K562 (cell line): ENCODE measurements around the gene PIGV. TPM values are rescaled to one million over a fixed set of nuclear protein-coding genes. Genes with fewer than 3 reads are reported as not detected.
A peak's percentile ranks its signal among the peaks of the same experiment; 100 is the strongest.

Source experiments
- ARID2 ChIP-seq: fragments of 450-650 bp; IDR thresholded peaks from 2 replicates; pipeline ENCODE4 v1.6.1; 2017; ENCODE audit warnings: antibody characterized with exemption, mild to moderate bottlenecking
- COPS2 ChIP-seq: fragments of 450-650 bp; conservative IDR thresholded peaks from 2 replicates; pipeline ENCODE4 v1.6.1; 2016; ENCODE audit warnings: mild to moderate bottlenecking, moderate library complexity
- HDAC6 ChIP-seq: IDR thresholded peaks from 2 replicates; pipeline ENCODE4 v1.6.1; 2012; ENCODE audit warnings: low read depth, mild to moderate bottlenecking, control low read depth, inconsistent platforms, low read length, moderate library complexity
- POLR3G ChIP-seq: IDR thresholded peaks from 2 replicates; pipeline ENCODE4 v1.6.1; 2011; ENCODE audit not compliant: insufficient read length, insufficient replicate concordance; ENCODE audit errors: extremely low read depth
- RBM17 ChIP-seq: fragments of 200-400 bp; formaldehyde crosslinking; IDR thresholded peaks from 2 replicates; pipeline ENCODE4 v1.6.1; 2017; ENCODE audit warnings: low read depth, mild to moderate bottlenecking, low read length, borderline replicate concordance
- SAP30 ChIP-seq: fragments of 200-600 bp; sonication (generic); IDR thresholded peaks from 2 replicates; pipeline ENCODE4 v1.6.1; 2012; ENCODE audit warnings: borderline replicate concordance, low read depth, mild to moderate bottlenecking, moderate library complexity, low read length, control low read depth, inconsistent platforms; ENCODE audit not compliant: insufficient read depth, poor library complexity, severe bottlenecking
- SUPT5H ChIP-seq: fragments of 450-650 bp; IDR thresholded peaks from 2 replicates; pipeline ENCODE4 v1.6.1; 2016
- ZC3H11A ChIP-seq: IDR thresholded peaks from 2 replicates; pipeline ENCODE4 v1.6.1; 2012; ENCODE audit warnings: low read depth, low read length, improper control_type of control experiment
- ZNF778 ChIP-seq: fragments of 450-650 bp; formaldehyde crosslinking; IDR thresholded peaks from 2 replicates; pipeline ENCODE4 v1.4.0; 2020; ENCODE audit warnings: mild to moderate bottlenecking, moderate library complexity
- ZSCAN32 ChIP-seq: fragments of 450-650 bp; formaldehyde crosslinking; IDR thresholded peaks from 2 replicates; pipeline ENCODE4 v1.4.0; 2020; ENCODE audit warnings: mild to moderate bottlenecking, moderate library complexity
- polyA plus RNA-seq, 8 experiments: library from polyadenylated mRNA; depleted of rRNA in 4 of 8; stranded (reverse) in 5 of 8; unstranded in 3 of 8; fragments of >200 nt; fragmentation: Nextera tagmentation in 2 of 8; fragmentation: Illumina TruSeq in 1 of 8; extraction: Ambion mirVana in 2 of 8; extraction: Trizol in 1 of 8; gene quantifications; 2 replicates each; pipeline versions ENCODE4 v1.2.1 to v1.2.3, GENCODE V29; 2011 to 2014; ENCODE audit warnings: inconsistent platforms in 1 of 8, missing spikeins in 1 of 8
- total RNA-seq, 7 experiments: library from RNA; depleted of rRNA in 6 of 7; stranded (reverse); fragments of >200 nt in 6 of 7; fragmentation: Illumina TruSeq in 2 of 7; extraction: Trizol in 2 of 7; gene quantifications; 2 replicates each; pipeline versions ENCODE4 v1.2.1 to v1.2.3, GENCODE V29; 2011 to 2021; ENCODE audit warnings: low replicate concordance in 1 of 7
- TF ChIP-seq, protein P1 (sequence below): fragments of 250-450 bp; sonication (Bioruptor Pico); IDR thresholded peaks from 2 replicates; pipeline ENCODE4 v1.9.0; 2021; ENCODE audit warnings: mild to moderate bottlenecking
- TF ChIP-seq, protein P2 (sequence below): fragments of 450-650 bp; formaldehyde crosslinking; IDR thresholded peaks from 2 replicates; pipeline ENCODE4 v1.4.0; 2020; ENCODE audit warnings: mild to moderate bottlenecking, moderate library complexity
- TF ChIP-seq, protein P3 (sequence below): sonication (generic); formaldehyde crosslinking; IDR thresholded peaks from 2 replicates; pipeline ENCODE4 v1.8.1; 2023; ENCODE audit warnings: mild to moderate bottlenecking, missing genetic modification reagents
- TF ChIP-seq, protein P4 (sequence below): sonication (generic); formaldehyde crosslinking; IDR thresholded peaks from 2 replicates; pipeline ENCODE4 v1.8.1; 2023; ENCODE audit warnings: mild to moderate bottlenecking, missing genetic modification reagents
- TF ChIP-seq, protein P5 (sequence below): fragments of 450-650 bp; IDR thresholded peaks from 2 replicates; pipeline ENCODE4 v1.6.1; 2014; ENCODE audit warnings: low read depth, mild to moderate bottlenecking, moderate library complexity, borderline replicate concordance
- TF ChIP-seq, protein P6 (sequence below): fragments of 450-650 bp; IDR thresholded peaks from one replicate; pipeline ENCODE4 v1.6.1; 2018; ENCODE audit warnings: mild to moderate bottlenecking, moderate library complexity; ENCODE audit not compliant: partially characterized antibody

The PIGV gene
- total and polyA plus RNA-seq, 9 of the 15 experiments (the other 6 are each of a cell fraction or from before 2014, with no cell fraction given): 8.4 to 21.8 (median 11.7) TPM

DNA sequence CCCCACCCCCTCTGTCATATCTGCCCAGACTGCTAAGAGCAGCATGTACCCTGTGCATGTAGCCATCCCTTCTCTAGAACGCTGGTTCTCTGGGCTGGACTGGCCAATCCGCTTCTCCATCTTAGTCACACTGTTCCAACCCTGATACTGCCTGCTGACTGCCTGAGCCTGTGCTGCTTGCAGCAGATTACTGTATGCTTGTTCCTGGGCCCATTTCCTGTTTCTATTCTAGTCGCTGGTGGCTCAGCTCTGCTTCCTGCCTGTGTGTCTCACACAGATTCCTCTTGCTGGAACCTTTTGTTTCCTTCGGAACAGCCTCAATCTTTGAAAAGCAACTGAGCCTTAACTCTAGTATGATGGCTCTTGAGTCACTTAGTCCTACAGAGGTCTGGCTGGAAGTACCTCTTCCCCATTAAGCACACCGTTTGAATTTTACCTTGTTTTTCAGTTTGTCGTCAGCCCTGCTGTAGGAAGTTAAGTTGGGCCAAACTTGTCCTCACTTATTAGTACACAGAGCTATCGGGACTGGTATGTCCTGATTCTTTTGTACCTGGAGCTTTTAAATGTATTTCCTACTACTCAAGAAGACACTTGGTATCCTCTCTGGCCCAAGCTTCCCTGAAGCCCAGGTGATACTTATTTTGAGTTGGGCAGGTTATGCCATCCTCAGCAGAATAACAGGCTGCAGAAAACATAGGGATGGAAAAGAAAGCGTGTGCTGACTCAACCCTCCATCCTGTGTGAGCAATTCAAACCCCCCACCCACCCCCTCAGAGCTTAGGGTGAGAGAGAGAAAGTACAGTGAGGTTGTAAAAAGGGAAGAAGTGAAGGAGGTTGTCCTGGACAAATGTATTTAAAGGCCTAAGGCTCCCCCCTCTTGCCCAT is 43.4 kb upstream of the PIGV start (continued):
- TF ChIP-seq RBM17 (no peak), ZSCAN32 (no peak), ZC3H11A (peak; percentile 87; the same call in 1 of the 2 replicates), ARID2 (no peak), ZNF778 (CRISPR knock-in tag) (no peak), COPS2 (no peak), POLR3G (no peak), HDAC6 (no peak), SAP30 (no peak), SUPT5H (no peak)
- TF ChIP-seq, protein P1, sequence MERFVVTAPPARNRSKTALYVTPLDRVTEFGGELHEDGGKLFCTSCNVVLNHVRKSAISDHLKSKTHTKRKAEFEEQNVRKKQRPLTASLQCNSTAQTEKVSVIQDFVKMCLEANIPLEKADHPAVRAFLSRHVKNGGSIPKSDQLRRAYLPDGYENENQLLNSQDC: no peak
- TF ChIP-seq, protein P2, sequence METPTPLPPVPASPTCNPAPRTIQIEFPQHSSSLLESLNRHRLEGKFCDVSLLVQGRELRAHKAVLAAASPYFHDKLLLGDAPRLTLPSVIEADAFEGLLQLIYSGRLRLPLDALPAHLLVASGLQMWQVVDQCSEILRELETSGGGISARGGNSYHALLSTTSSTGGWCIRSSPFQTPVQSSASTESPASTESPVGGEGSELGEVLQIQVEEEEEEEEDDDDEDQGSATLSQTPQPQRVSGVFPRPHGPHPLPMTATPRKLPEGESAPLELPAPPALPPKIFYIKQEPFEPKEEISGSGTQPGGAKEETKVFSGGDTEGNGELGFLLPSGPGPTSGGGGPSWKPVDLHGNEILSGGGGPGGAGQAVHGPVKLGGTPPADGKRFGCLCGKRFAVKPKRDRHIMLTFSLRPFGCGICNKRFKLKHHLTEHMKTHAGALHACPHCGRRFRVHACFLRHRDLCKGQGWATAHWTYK: 0 out of 2 replicates have a peak, but pooled peaks have one; percentile 61
- TF ChIP-seq, protein P3, sequence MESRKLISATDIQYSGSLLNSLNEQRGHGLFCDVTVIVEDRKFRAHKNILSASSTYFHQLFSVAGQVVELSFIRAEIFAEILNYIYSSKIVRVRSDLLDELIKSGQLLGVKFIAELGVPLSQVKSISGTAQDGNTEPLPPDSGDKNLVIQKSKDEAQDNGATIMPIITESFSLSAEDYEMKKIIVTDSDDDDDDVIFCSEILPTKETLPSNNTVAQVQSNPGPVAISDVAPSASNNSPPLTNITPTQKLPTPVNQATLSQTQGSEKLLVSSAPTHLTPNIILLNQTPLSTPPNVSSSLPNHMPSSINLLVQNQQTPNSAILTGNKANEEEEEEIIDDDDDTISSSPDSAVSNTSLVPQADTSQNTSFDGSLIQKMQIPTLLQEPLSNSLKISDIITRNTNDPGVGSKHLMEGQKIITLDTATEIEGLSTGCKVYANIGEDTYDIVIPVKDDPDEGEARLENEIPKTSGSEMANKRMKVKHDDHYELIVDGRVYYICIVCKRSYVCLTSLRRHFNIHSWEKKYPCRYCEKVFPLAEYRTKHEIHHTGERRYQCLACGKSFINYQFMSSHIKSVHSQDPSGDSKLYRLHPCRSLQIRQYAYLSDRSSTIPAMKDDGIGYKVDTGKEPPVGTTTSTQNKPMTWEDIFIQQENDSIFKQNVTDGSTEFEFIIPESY: peak; percentile 84
- TF ChIP-seq, protein P4, sequence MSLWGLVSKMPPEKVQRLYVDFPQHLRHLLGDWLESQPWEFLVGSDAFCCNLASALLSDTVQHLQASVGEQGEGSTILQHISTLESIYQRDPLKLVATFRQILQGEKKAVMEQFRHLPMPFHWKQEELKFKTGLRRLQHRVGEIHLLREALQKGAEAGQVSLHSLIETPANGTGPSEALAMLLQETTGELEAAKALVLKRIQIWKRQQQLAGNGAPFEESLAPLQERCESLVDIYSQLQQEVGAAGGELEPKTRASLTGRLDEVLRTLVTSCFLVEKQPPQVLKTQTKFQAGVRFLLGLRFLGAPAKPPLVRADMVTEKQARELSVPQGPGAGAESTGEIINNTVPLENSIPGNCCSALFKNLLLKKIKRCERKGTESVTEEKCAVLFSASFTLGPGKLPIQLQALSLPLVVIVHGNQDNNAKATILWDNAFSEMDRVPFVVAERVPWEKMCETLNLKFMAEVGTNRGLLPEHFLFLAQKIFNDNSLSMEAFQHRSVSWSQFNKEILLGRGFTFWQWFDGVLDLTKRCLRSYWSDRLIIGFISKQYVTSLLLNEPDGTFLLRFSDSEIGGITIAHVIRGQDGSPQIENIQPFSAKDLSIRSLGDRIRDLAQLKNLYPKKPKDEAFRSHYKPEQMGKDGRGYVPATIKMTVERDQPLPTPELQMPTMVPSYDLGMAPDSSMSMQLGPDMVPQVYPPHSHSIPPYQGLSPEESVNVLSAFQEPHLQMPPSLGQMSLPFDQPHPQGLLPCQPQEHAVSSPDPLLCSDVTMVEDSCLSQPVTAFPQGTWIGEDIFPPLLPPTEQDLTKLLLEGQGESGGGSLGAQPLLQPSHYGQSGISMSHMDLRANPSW (CRISPR knock-in tag): no peak
- TF ChIP-seq, protein P5, sequence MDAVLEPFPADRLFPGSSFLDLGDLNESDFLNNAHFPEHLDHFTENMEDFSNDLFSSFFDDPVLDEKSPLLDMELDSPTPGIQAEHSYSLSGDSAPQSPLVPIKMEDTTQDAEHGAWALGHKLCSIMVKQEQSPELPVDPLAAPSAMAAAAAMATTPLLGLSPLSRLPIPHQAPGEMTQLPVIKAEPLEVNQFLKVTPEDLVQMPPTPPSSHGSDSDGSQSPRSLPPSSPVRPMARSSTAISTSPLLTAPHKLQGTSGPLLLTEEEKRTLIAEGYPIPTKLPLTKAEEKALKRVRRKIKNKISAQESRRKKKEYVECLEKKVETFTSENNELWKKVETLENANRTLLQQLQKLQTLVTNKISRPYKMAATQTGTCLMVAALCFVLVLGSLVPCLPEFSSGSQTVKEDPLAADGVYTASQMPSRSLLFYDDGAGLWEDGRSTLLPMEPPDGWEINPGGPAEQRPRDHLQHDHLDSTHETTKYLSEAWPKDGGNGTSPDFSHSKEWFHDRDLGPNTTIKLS: peak; percentile 98
- TF ChIP-seq, protein P6, sequence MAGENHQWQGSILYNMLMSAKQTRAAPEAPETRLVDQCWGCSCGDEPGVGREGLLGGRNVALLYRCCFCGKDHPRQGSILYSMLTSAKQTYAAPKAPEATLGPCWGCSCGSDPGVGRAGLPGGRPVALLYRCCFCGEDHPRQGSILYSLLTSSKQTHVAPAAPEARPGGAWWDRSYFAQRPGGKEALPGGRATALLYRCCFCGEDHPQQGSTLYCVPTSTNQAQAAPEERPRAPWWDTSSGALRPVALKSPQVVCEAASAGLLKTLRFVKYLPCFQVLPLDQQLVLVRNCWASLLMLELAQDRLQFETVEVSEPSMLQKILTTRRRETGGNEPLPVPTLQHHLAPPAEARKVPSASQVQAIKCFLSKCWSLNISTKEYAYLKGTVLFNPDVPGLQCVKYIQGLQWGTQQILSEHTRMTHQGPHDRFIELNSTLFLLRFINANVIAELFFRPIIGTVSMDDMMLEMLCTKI: no peak
